Measurements from ENCODE around the gene PALLD. TPM values are rescaled to one million over a fixed set of nuclear protein-coding genes. Genes with fewer than 3 reads are reported as not detected.
A peak's percentile ranks its signal among the peaks of the same experiment; 100 is the strongest.

PALLD gene
- total RNA-seq, 1 experiment from 2014 or later: 26.7 TPM

DNA sequence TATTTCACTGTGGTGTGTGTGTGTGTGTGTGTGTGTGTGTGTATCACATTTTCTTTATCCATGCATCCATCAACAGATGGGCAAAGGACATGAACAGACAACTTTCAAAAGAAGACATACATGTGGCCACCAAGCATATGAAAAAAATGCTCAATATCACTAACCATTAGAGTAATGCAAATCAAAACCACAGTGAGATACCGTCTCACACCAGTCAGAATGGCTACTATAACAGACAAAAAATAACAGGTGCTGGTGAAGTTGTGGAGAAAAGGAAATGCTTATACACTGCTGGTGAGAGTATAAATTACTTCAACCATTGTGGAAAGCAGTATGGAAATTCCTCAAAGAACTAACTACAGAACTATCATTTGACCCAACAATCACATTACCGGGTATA is 83.4 kb downstream of the PALLD start:
- Histone ChIP-seq H3K4me3 (ENCODE audit: low read length) (no peak overlapping the region), H3K27me3 (ENCODE audit: low read length) (no peaks in the 10 kb centered on the region), H3K79me2 (ENCODE audit: low read length) (no peaks in the 10 kb centered on the region), H3K4me1 (ENCODE audit: insufficient read depth, low read length) (peaks cover 21% of the 10 kb centered on the region), H3K4me2 (ENCODE audit: low read length) (no peak overlapping the region), H3K36me3 (ENCODE audit: low read depth, low read length) (no peaks in the 10 kb centered on the region), H3K27ac (ENCODE audit: low read length) (no peak overlapping the region), H3F3A (ENCODE audit: low read length, unreplicated experiment) (no peaks in the 10 kb centered on the region), H3K9ac (ENCODE audit: low read length) (no peak overlapping the region), H4K20me1 (ENCODE audit: low read length) (no peaks in the 10 kb centered on the region), H3K9me2 (replicated peaks; ENCODE audit: low read length) (no peaks in the 10 kb centered on the region), H3K9me3 (ENCODE audit: low read length) (no peaks in the 10 kb centered on the region), H2AFZ (ENCODE audit: low read length) (no peak overlapping the region)
- POLR2A ChIA-PET (ENCODE audit: unreplicated experiment): no interaction called here
- no peak for TF ChIP-seq EZH2phosphoT487 (IDR thresholded peaks at IDR 0.05; ENCODE audit: borderline replicate concordance, low read length)
- no peak for TF ChIP-seq EZH2 (IDR thresholded peaks at IDR 0.05; ENCODE audit: low read length, unreplicated experiment)
- TF ChIP-seq, protein P1, sequence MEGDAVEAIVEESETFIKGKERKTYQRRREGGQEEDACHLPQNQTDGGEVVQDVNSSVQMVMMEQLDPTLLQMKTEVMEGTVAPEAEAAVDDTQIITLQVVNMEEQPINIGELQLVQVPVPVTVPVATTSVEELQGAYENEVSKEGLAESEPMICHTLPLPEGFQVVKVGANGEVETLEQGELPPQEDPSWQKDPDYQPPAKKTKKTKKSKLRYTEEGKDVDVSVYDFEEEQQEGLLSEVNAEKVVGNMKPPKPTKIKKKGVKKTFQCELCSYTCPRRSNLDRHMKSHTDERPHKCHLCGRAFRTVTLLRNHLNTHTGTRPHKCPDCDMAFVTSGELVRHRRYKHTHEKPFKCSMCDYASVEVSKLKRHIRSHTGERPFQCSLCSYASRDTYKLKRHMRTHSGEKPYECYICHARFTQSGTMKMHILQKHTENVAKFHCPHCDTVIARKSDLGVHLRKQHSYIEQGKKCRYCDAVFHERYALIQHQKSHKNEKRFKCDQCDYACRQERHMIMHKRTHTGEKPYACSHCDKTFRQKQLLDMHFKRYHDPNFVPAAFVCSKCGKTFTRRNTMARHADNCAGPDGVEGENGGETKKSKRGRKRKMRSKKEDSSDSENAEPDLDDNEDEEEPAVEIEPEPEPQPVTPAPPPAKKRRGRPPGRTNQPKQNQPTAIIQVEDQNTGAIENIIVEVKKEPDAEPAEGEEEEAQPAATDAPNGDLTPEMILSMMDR (conservative IDR thresholded peaks at IDR 0.05; ENCODE audit: low read depth, low read length): no peak
- intact Hi-C loops (cut with micrococcal nuclease): loop anchor here (10.0 kb wide), 1 partner anchor 395 kb away; no protein-coding TSS in a partner anchor
- DNase-seq (no peak), ATAC-seq (no peak)
- no TSS peak for BruUV-seq (replicated peaks)
- CTCF ChIA-PET: no interaction called here

DNA sequence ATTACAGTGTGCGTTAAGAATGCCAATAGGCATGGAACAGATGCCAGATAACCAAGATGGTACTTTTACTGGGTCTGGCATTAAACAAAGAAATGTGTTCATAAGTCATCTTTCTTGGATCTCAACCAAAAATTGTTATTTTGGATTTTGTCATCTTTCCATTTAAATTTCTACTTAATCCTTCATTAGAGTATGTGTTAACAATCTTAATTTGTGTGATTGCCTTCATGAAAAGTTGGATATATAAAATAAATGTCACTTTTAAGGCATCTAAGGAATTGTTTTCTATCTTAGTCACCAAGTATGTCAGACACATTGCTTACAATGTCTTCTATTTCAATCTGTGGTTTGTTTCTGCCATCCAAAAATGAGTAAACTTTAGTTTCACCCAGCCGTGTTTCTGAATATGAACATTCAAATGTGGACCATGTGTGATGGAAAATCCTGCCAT is 87.5 kb downstream of the PALLD start:
- Histone ChIP-seq H3K79me2 (ENCODE audit: low read length) (no peaks in the 10 kb centered on the region), H3K4me3 (ENCODE audit: low read length) (no peak overlapping the region), H3K36me3 (ENCODE audit: low read depth, low read length) (no peaks in the 10 kb centered on the region), H3K9ac (ENCODE audit: low read length) (peak overlapping the region; percentile 83; the same call in 1 of the 2 replicates), H3K4me1 (ENCODE audit: insufficient read depth, low read length) (peaks cover 60% of the 10 kb centered on the region), H3K4me2 (ENCODE audit: low read length) (peak overlapping the region; percentile 49), H3F3A (ENCODE audit: low read length, unreplicated experiment) (peaks cover 12% of the 10 kb centered on the region), H4K20me1 (ENCODE audit: low read length) (no peaks in the 10 kb centered on the region), H3K27ac (ENCODE audit: low read length) (peak overlapping the region; percentile 100), H3K9me3 (ENCODE audit: low read length) (no peaks in the 10 kb centered on the region), H2AFZ (ENCODE audit: low read length) (no peak overlapping the region), H3K27me3 (ENCODE audit: low read length) (no peaks in the 10 kb centered on the region), H3K9me2 (replicated peaks; ENCODE audit: low read length) (no peaks in the 10 kb centered on the region)
- intact Hi-C loops (cut with micrococcal nuclease): loop anchor here (2.0 to 10.0 kb wide), 3 partner anchors 70 to 400 kb away; partner anchors contain the start of gene DDX60L
- ChIA-PET POLR2A (ENCODE audit: unreplicated experiment) (no interaction called here), CTCF (no interaction called here)
- ATAC-seq: no peak
- DNase-seq: peak; percentile 76
- TF ChIP-seq EZH2 (IDR thresholded peaks at IDR 0.05; ENCODE audit: low read length, unreplicated experiment) (no peak), EZH2phosphoT487 (IDR thresholded peaks at IDR 0.05; ENCODE audit: borderline replicate concordance, low read length) (no peak)
- TF ChIP-seq, protein P1 (conservative IDR thresholded peaks at IDR 0.05; ENCODE audit: low read depth, low read length): no peak
- BruUV-seq (replicated peaks): no TSS peak
